A549 (cell line): ENCODE data around the gene EPS15. TPM values are rescaled to one million over a fixed set of nuclear protein-coding genes. Genes with fewer than 3 reads are reported as not detected.

Source experiments
- ATAC-seq, 2 experiments: fragments of 200-7000 bp in 1 of 2; fragments of >200 bp in 1 of 2; cut with Nextera tagmentation in 1 of 2; cut with Tn5 transposase in 1 of 2; 3 replicates each; pipeline versions ENCODE4 v1.8.0 to v1.9.1; 2018 to 2020; ENCODE audit warnings: mild to moderate bottlenecking in 1 of 2, moderate library complexity in 1 of 2
- CTCF ChIA-PET: fragments of 300-600 bp; sonication (Branson Sonifier 250); formaldehyde crosslinking; extraction: SDS; loops from one replicate; lab custom pipeline; 2021; ENCODE audit warnings: antibody characterized with exemption, inconsistent platforms; lab: Yijun Ruan, JAX
- POLR2A ChIA-PET: fragments of 350-600 bp; formaldehyde crosslinking; extraction: SDS; loops from one replicate; lab custom pipeline; 2021; ENCODE audit warnings: antibody characterized with exemption, inconsistent platforms; lab: Yijun Ruan, JAX
- DNase-seq, 2 experiments: peaks; one replicate each; pipeline versions ENCODE4 v3.0.0 to v3.0.0-alpha.2; 2011 to 2016; ENCODE audit warnings: low read depth in 1 of 2, low spot score in 1 of 2
- FAIRE-seq: peaks from 2 replicates; lab custom pipeline; 2011; peaks lifted over from hg19 to GRCh38; lab: Jason Lieb, UNC
- H3K27ac ChIP-seq, 2 experiments: fragments of >200 bp; sonication (Bioruptor Twin); formaldehyde crosslinking; 3 replicates each; pipeline ENCODE4 v1.5.1; 2016 to 2017
- H3K4me1 ChIP-seq: fragments of >200 bp; sonication (Bioruptor Twin); formaldehyde crosslinking; 3 replicates; pipeline ENCODE4 v1.6.1; 2016
- H3K4me2 ChIP-seq: fragments of >200 bp; sonication (Bioruptor Twin); formaldehyde crosslinking; 3 replicates; pipeline ENCODE4 v1.6.1; 2016
- H3K4me3 ChIP-seq: fragments of >200 bp; sonication (Bioruptor Twin); formaldehyde crosslinking; 3 replicates; pipeline ENCODE4 v1.5.1; 2016
- H3K9me3 ChIP-seq: fragments of >200 bp; sonication (Bioruptor Twin); formaldehyde crosslinking; 3 replicates; pipeline ENCODE4 v1.6.1; 2016
- CBX2 ChIP-seq: fragments of 200-600 bp; sonication (generic); IDR thresholded peaks from 2 replicates; pipeline ENCODE4 v1.6.1; 2016; ENCODE audit warnings: low read depth, mild to moderate bottlenecking, borderline replicate concordance
- CBX8 ChIP-seq: fragments of 200-600 bp; sonication (generic); IDR thresholded peaks from 2 replicates; pipeline ENCODE4 v1.6.1; 2016
- CHD2 ChIP-seq: fragments of 150-350 bp; IDR thresholded peaks from 2 replicates; pipeline ENCODE4 v1.6.1; 2014; ENCODE audit warnings: low read length; ENCODE audit not compliant: partially characterized antibody
- CHD4 ChIP-seq: fragments of 200-600 bp; sonication (generic); IDR thresholded peaks from 2 replicates; pipeline ENCODE4 v1.6.1; 2016; ENCODE audit warnings: antibody characterized with exemption, mild to moderate bottlenecking, borderline replicate concordance
- E2F6 ChIP-seq: IDR thresholded peaks from 2 replicates; pipeline ENCODE4 v1.6.1; 2012; ENCODE audit warnings: low read depth, borderline replicate concordance
- EHMT2 ChIP-seq: fragments of 200-600 bp; sonication (generic); IDR thresholded peaks from 2 replicates; pipeline ENCODE4 v1.6.1; 2016; ENCODE audit warnings: antibody characterized with exemption, low read depth, mild to moderate bottlenecking, moderate library complexity
- ESRRA ChIP-seq: fragments of 150-350 bp; IDR thresholded peaks from 2 replicates; pipeline ENCODE4 v1.6.1; 2014; ENCODE audit warnings: mild to moderate bottlenecking, low read length, borderline replicate concordance
- FOSB ChIP-seq: fragments of 250-450 bp; sonication (Bioruptor Pico); IDR thresholded peaks from 2 replicates; pipeline ENCODE4 v1.5.0; 2020; ENCODE audit warnings: mild to moderate bottlenecking, moderate library complexity
- HEYL ChIP-seq: fragments of 250-450 bp; sonication (Bioruptor Pico); IDR thresholded peaks from 2 replicates; pipeline ENCODE4 v1.8.0; 2021; ENCODE audit warnings: mild to moderate bottlenecking, moderate library complexity
- HMGXB4 ChIP-seq: fragments of 250-450 bp; sonication (Bioruptor Pico); IDR thresholded peaks from 2 replicates; pipeline ENCODE4 v1.5.0; 2021; ENCODE audit warnings: mild to moderate bottlenecking, moderate library complexity, borderline replicate concordance
- HOXA7 ChIP-seq: fragments of 250-450 bp; sonication (Bioruptor Pico); IDR thresholded peaks from 2 replicates; pipeline ENCODE4 v1.5.0; 2020; ENCODE audit warnings: mild to moderate bottlenecking, moderate library complexity
- JUNB ChIP-seq: fragments of >200 bp; sonication (Bioruptor Twin); formaldehyde crosslinking; IDR thresholded peaks from 2 replicates; pipeline ENCODE4 v1.6.1; 2016
- MAFK ChIP-seq: fragments of 450-650 bp; IDR thresholded peaks from 2 replicates; pipeline ENCODE4 v1.6.1; 2014; ENCODE audit not compliant: partially characterized antibody
- MYC ChIP-seq: IDR thresholded peaks from 2 replicates; pipeline ENCODE4 v1.6.1; 2012; ENCODE audit warnings: mild to moderate bottlenecking, inconsistent platforms, low read length, improper control_type of control experiment, borderline replicate concordance
- NFE2L2 ChIP-seq: fragments of 150-350 bp; conservative IDR thresholded peaks from 2 replicates; pipeline ENCODE4 v1.6.1; 2014; ENCODE audit warnings: low read length
- NR3C1 ChIP-seq: fragments of >200 bp; sonication (Bioruptor Twin); formaldehyde crosslinking; IDR thresholded peaks from 3 replicates; pipeline ENCODE4 v1.6.1; 2017
- PHF8 ChIP-seq: fragments of 200-600 bp; sonication (generic); IDR thresholded peaks from 2 replicates; pipeline ENCODE4 v1.6.1; 2016; ENCODE audit warnings: low read depth, mild to moderate bottlenecking, antibody characterized with exemption, moderate library complexity, borderline replicate concordance
- POLR2A ChIP-seq: IDR thresholded peaks from 2 replicates; pipeline ENCODE4 v1.6.1; 2012; ENCODE audit warnings: mild to moderate bottlenecking, low read length
- POLR2AphosphoS2 ChIP-seq: conservative IDR thresholded peaks from 2 replicates; pipeline ENCODE4 v1.6.1; 2012; ENCODE audit warnings: low read length, improper control_type of control experiment, inconsistent platforms
- RARB ChIP-seq: fragments of 250-450 bp; sonication (Bioruptor Pico); IDR thresholded peaks from 2 replicates; pipeline ENCODE4 v1.8.0; 2021; ENCODE audit warnings: mild to moderate bottlenecking, moderate library complexity
- REST ChIP-seq: fragments of 200-600 bp; sonication (generic); IDR thresholded peaks from 2 replicates; pipeline ENCODE4 v1.6.1; 2016; ENCODE audit warnings: antibody characterized with exemption, mild to moderate bottlenecking, moderate library complexity
- TP53 ChIP-seq: fragments of 250-450 bp; sonication (Bioruptor Pico); IDR thresholded peaks from 2 replicates; pipeline ENCODE4 v1.5.0; 2021; ENCODE audit warnings: mild to moderate bottlenecking, moderate library complexity
- ZC3H11A ChIP-seq: fragments of 450-650 bp; IDR thresholded peaks from 2 replicates; pipeline ENCODE4 v1.6.1; 2014; ENCODE audit warnings: antibody characterized with exemption, mild to moderate bottlenecking
- ZFP36 ChIP-seq: fragments of 450-650 bp; IDR thresholded peaks from 2 replicates; pipeline ENCODE4 v1.6.1; 2014; ENCODE audit warnings: borderline replicate concordance; ENCODE audit not compliant: partially characterized antibody
- ZNF302 ChIP-seq: fragments of 250-450 bp; sonication (Bioruptor Pico); IDR thresholded peaks from 2 replicates; pipeline ENCODE4 v1.9.0; 2021; ENCODE audit warnings: inconsistent platforms, mild to moderate bottlenecking, moderate library complexity
- ZSCAN20 ChIP-seq: fragments of 250-450 bp; sonication (Bioruptor Pico); IDR thresholded peaks from 2 replicates; pipeline ENCODE4 v1.8.0; 2022; ENCODE audit warnings: mild to moderate bottlenecking, moderate library complexity
- WGBS: methylation state at CpG from one replicate; pipeline ENCODE4 v1.1.6; 2017; ENCODE audit errors: missing lambda C conversion rate; 5-methylcytosine and 5-hydroxymethylcytosine counted together
- polyA plus RNA-seq, 4 experiments: library from polyadenylated mRNA; depleted of rRNA in 3 of 4; stranded (reverse); fragments of >200 nt; fragmentation: RNase III in 1 of 4; extraction: RNeasy Plus Mini Kit Qiagen cat#74134 plus additional on column Dnase treatment in 1 of 4; gene quantifications; 2 replicates in 3 of 4; 3 replicates in 1 of 4; pipeline ENCODE4 v1.2.3, GENCODE V29; 2011 to 2017

Gene EPS15
- polyA plus RNA-seq, 2 of the 4 experiments (the other 2 are of a cell fraction): 10.9 to 35.4 TPM

GRCh38 chr1:51473331-51474115 is 45.5 kb downstream of the EPS15 start:
- POLR2A ChIA-PET: no interaction called here
- TF ChIP-seq CBX8 (no peak), MAFK (peak; percentile 59)
- TF ChIP-seq, all 56 proteins: peak for 1
- FAIRE-seq: no peak
- DNase-seq: no peak
- CTCF ChIA-PET: no interaction called here
- H3K4me1 ChIP-seq: no peaks in the 10 kb centered on the region
- no peak overlapping the region for H3K4me3 ChIP-seq
- no peak for ATAC-seq
- H3K4me2 ChIP-seq: no peak overlapping the region
- H3K9me3 ChIP-seq: no peaks in the 10 kb centered on the region
- H3K27ac ChIP-seq: no peak overlapping the region

- 88% methylated on average over 2 of the region's 2 CpGs for WGBS
- FAIRE-seq (no peak), ATAC-seq (no peak), DNase-seq (no peak)
- CTCF ChIA-PET: no interaction called here
- H3K4me1 ChIP-seq: no peaks in the 10 kb centered on the region
- POLR2A ChIA-PET: no interaction called here
- no peak overlapping the region for H3K4me2 ChIP-seq
- H3K9me3 ChIP-seq: no peaks in the 10 kb centered on the region
- no peak overlapping the region for H3K4me3 ChIP-seq
- TF ChIP-seq REST (no peak), POLR2A (no peak), CHD4 (no peak), EHMT2 (no peak), NR3C1 (no peak), HMGXB4 (CRISPR knock-in tag) (no peak), NFE2L2 (no peak), HOXA7 (CRISPR knock-in tag) (no peak), FOSB (no peak), ZC3H11A (no peak), PHF8 (no peak), HEYL (CRISPR knock-in tag) (no peak)
- H3K27ac ChIP-seq: no peak overlapping the region
Observed at GRCh38 chr1:51472359-51472758, 46.7 kb downstream of the EPS15 start.

- no peak overlapping the region for H3K4me2 ChIP-seq
- FAIRE-seq (no peak), ATAC-seq (no peak), DNase-seq (no peak)
- ChIA-PET CTCF (interaction anchor here (0.7 kb wide), 1 partner anchor 44 kb away, joined by 3 read pairs; no protein-coding TSS in a partner anchor), POLR2A (no interaction called here)
- no peaks in the 10 kb centered on the region for H3K4me1 ChIP-seq
- TF ChIP-seq CBX2 (no peak), E2F6 (no peak), POLR2AphosphoS2 (no peak), JUNB (no peak), CHD2 (no peak), ZNF302 (no peak), TP53 (CRISPR knock-in tag) (no peak), MYC (no peak), ESRRA (no peak), ZFP36 (no peak), ZSCAN20 (no peak), RARB (CRISPR knock-in tag) (no peak)
- 94% methylated on average over 3 of the region's 3 CpGs for WGBS
- H3K4me3 ChIP-seq: no peak overlapping the region
- no peaks in the 10 kb centered on the region for H3K9me3 ChIP-seq
- no peak overlapping the region for H3K27ac ChIP-seq
Observed at GRCh38 chr1:51469518-51469917, 49.5 kb downstream of the EPS15 start.
